Adipocyte (in vitro differentiated cells): Measurements from ENCODE around the gene ZNF526.
"Not testable (repeated sequence)": the region's sequence is repeated elsewhere in the genome, so short reads cannot be mapped to it uniquely, and the experiment has no call there.

Experiments used
- DNase-seq: peaks from one replicate; pipeline ENCODE4 v3.0.0-alpha.2; 2015; ENCODE audit warnings: low read depth
- H3K27me3 ChIP-seq: replicated peaks from 2 replicates; pipeline ENCODE4 v1.7.0; 2013; ENCODE audit warnings: mild to moderate bottlenecking, low read length, moderate library complexity; ENCODE audit not compliant: control insufficient read depth, insufficient read depth
- H3K36me3 ChIP-seq: 2 replicates; pipeline ENCODE4 v1.7.0; 2013; ENCODE audit warnings: low read length, mild to moderate bottlenecking, moderate library complexity; ENCODE audit not compliant: control insufficient read depth, insufficient read depth, severe bottlenecking
- H3K4me1 ChIP-seq: 2 replicates; pipeline ENCODE4 v1.7.0; 2013; ENCODE audit warnings: mild to moderate bottlenecking, low read length, moderate library complexity; ENCODE audit not compliant: control insufficient read depth, insufficient read depth
- H3K4me3 ChIP-seq: 2 replicates; pipeline ENCODE4 v1.7.0; 2013; ENCODE audit warnings: mild to moderate bottlenecking, low read length, moderate library complexity
- H3K9ac ChIP-seq: 2 replicates; pipeline ENCODE4 v1.7.0; 2013; ENCODE audit warnings: mild to moderate bottlenecking, low read length, moderate library complexity
- H3K9me3 ChIP-seq: 2 replicates; pipeline ENCODE4 v1.7.0; 2013; ENCODE audit warnings: mild to moderate bottlenecking, low read length, moderate library complexity; ENCODE audit not compliant: control insufficient read depth

Gene ZNF526

GRCh38 chr19:42261763-42262162 lies 41.7 kb downstream of the ZNF526 start:
- Histone ChIP-seq H3K9ac (no peak overlapping the region), H3K36me3 (no peaks in the 10 kb centered on the region), H3K4me1 (no peaks in the 10 kb centered on the region), H3K27me3 (no peaks in the 10 kb centered on the region), H3K4me3 (no peak overlapping the region), H3K9me3 (no peaks in the 10 kb centered on the region)
- DNase-seq = no peak

- DNase-seq, H3K9ac ChIP-seq, H3K36me3 ChIP-seq, H3K27me3 ChIP-seq, H3K4me3 ChIP-seq, H3K9me3 ChIP-seq: not testable (repeated sequence)
- peaks cover 21% of the 10 kb centered on the region for H3K4me1 ChIP-seq
Observed at GRCh38 chr19:42266105-42266504, 46.0 kb downstream of the ZNF526 start.

- peak overlapping the region; percentile 96 for H3K4me3 ChIP-seq
- peak overlapping the region; percentile 97 for H3K9ac ChIP-seq
- H3K9me3 ChIP-seq, H3K27me3 ChIP-seq, H3K36me3 ChIP-seq, DNase-seq: not testable (repeated sequence)
- peaks cover 26% of the 10 kb centered on the region for H3K4me1 ChIP-seq
Observed at GRCh38 chr19:42266928-42267603, 47.0 kb downstream of the ZNF526 start.

GRCh38 chr19:42267644-42268141 lies 47.6 kb downstream of the ZNF526 start:
- Histone ChIP-seq H3K9ac (peak overlapping the region; percentile 97), H3K4me3 (peak overlapping the region; percentile 96), H3K9me3 (no peaks in the 10 kb centered on the region), H3K27me3 (no peaks in the 10 kb centered on the region), H3K36me3 (peaks cover 6% of the 10 kb centered on the region), H3K4me1 (peaks cover 26% of the 10 kb centered on the region)
- peak; percentile 35 for DNase-seq

GRCh38 chr19:42268142-42268703 lies 48.1 kb downstream of the ZNF526 start:
- Histone ChIP-seq H3K4me3 (peak overlapping the region; percentile 96), H3K27me3 (no peaks in the 10 kb centered on the region), H3K9me3 (no peaks in the 10 kb centered on the region), H3K4me1 (peaks cover 26% of the 10 kb centered on the region), H3K36me3 (peaks cover 9% of the 10 kb centered on the region), H3K9ac (peak overlapping the region; percentile 97)
- peak; percentile 100 for DNase-seq

- H3K36me3 ChIP-seq = peaks cover 15% of the 10 kb centered on the region
- H3K27me3 ChIP-seq = no peaks in the 10 kb centered on the region
- peak; percentile 100 for DNase-seq
- H3K9ac ChIP-seq = peak within 1 kb of the TSS; percentile 97
- peaks cover 26% of the 10 kb centered on the region for H3K4me1 ChIP-seq
- peak within 1 kb of the TSS; percentile 96 for H3K4me3 ChIP-seq
- no peaks in the 10 kb centered on the region for H3K9me3 ChIP-seq
Observed at GRCh38 chr19:42268704-42269477, 48.8 kb downstream of the ZNF526 start, which contains the start of gene CIC. Gene CIC, plus strand, starts transcription at chr19:42269252. Its CDS starts 2,532 bp downstream, at chr19:42271784.

- peak; percentile 37 for DNase-seq
- Histone ChIP-seq H3K9ac (peak overlapping the region; percentile 90), H3K27me3 (no peaks in the 10 kb centered on the region), H3K4me3 (peak overlapping the region; percentile 95), H3K9me3 (no peaks in the 10 kb centered on the region), H3K4me1 (peaks cover 26% of the 10 kb centered on the region), H3K36me3 (peaks cover 24% of the 10 kb centered on the region)
Observed at GRCh38 chr19:42269478-42270345, 49.6 kb downstream of the ZNF526 start.

GRCh38 chr19:42270346-42271044 lies 50.4 kb downstream of the ZNF526 start:
- H3K9me3 ChIP-seq = no peaks in the 10 kb centered on the region
- H3K27me3 ChIP-seq = no peaks in the 10 kb centered on the region
- DNase-seq = peak; percentile 64
- peaks cover 27% of the 10 kb centered on the region for H3K36me3 ChIP-seq
- H3K4me1 ChIP-seq = peaks cover 26% of the 10 kb centered on the region
- H3K4me3 ChIP-seq = peak overlapping the region; percentile 95
- H3K9ac ChIP-seq = peak overlapping the region; percentile 90

GRCh38 chr19:42271045-42271419 lies 50.9 kb downstream of the ZNF526 start:
- no peak for DNase-seq
- H3K4me1 ChIP-seq = peaks cover 28% of the 10 kb centered on the region
- H3K4me3 ChIP-seq = peak overlapping the region; percentile 95
- H3K27me3 ChIP-seq = no peaks in the 10 kb centered on the region
- peak overlapping the region; percentile 90 for H3K9ac ChIP-seq
- no peaks in the 10 kb centered on the region for H3K9me3 ChIP-seq
- H3K36me3 ChIP-seq = peaks cover 27% of the 10 kb centered on the region

GRCh38 chr19:42271861-42272534 lies 51.9 kb downstream of the ZNF526 start:
- H3K4me1 ChIP-seq = peaks cover 32% of the 10 kb centered on the region
- H3K9ac ChIP-seq = no peak overlapping the region
- H3K4me3 ChIP-seq = no peak overlapping the region
- no peaks in the 10 kb centered on the region for H3K9me3 ChIP-seq
- peaks cover 27% of the 10 kb centered on the region for H3K36me3 ChIP-seq
- DNase-seq = no peak
- no peaks in the 10 kb centered on the region for H3K27me3 ChIP-seq
